PC-3 (cell line): Measurements from ENCODE around the gene TDRD12. TPM values are rescaled to one million over a fixed set of nuclear protein-coding genes. Genes with fewer than 3 reads are reported as not detected.
"Not testable (repeated sequence)": the region's sequence is repeated elsewhere in the genome, so short reads cannot be mapped to it uniquely, and the experiment has no call there.

Experiments used
- ATAC-seq: fragments of 200-7000 bp; cut with Tn5 transposase; 2 replicates; pipeline ENCODE4 v1.9.1; 2020; ENCODE audit warnings: mild to moderate bottlenecking, moderate library complexity
- BruUV-seq: library from RNA; stranded (reverse); fragments of 400-500 nt; replicated peaks from 2 replicates; lab custom pipeline; 2021; lab: Mats Ljungman, UMichigan
- CTCF ChIA-PET: fragments of 300-600 bp; sonication (Branson Sonifier 250); formaldehyde crosslinking; loops from one replicate; lab custom pipeline; 2022; ENCODE audit warnings: antibody characterized with exemption; lab: Charles Lee
- POLR2A ChIA-PET: fragments of 300-600 bp; sonication (Branson Sonifier 250); formaldehyde crosslinking; loops from one replicate; lab custom pipeline; 2022; ENCODE audit warnings: antibody characterized with exemption; ENCODE audit not compliant: unreplicated experiment; lab: Charles Lee
- DNase-seq: peaks from one replicate; pipeline ENCODE4 v3.0.0-alpha.2; 2015
- H2AFZ ChIP-seq: fragments of 300-600 bp; sonication (generic); 2 replicates; pipeline ENCODE4 v1.6.0; 2016; ENCODE audit warnings: antibody characterized with exemption, low read length
- H3F3A ChIP-seq: fragments of 300-600 bp; sonication (generic); one replicate; pipeline ENCODE4 v1.6.0; 2017; ENCODE audit warnings: antibody characterized with exemption, low read length, control low read depth, mild to moderate bottlenecking; ENCODE audit not compliant: unreplicated experiment
- H3K27ac ChIP-seq: fragments of 300-600 bp; sonication (generic); 2 replicates; pipeline ENCODE4 v1.5.1; 2016; ENCODE audit warnings: mild to moderate bottlenecking, low read length
- H3K27me3 ChIP-seq: fragments of 300-600 bp; sonication (generic); 2 replicates; pipeline ENCODE4 v1.6.1; 2016; ENCODE audit warnings: low read length, mixed read lengths
- H3K36me3 ChIP-seq: fragments of 300-600 bp; sonication (generic); 2 replicates; pipeline ENCODE4 v1.6.1; 2016; ENCODE audit warnings: low read depth, mixed run types, low read length, mixed read lengths
- H3K4me1 ChIP-seq: fragments of 300-600 bp; sonication (generic); 2 replicates; pipeline ENCODE4 v1.5.1; 2016; ENCODE audit warnings: low read length; ENCODE audit not compliant: insufficient read depth
- H3K4me2 ChIP-seq: fragments of 300-600 bp; sonication (generic); 2 replicates; pipeline ENCODE4 v1.6.0; 2016; ENCODE audit warnings: low read length
- H3K4me3 ChIP-seq: fragments of 300-600 bp; sonication (generic); 2 replicates; pipeline ENCODE4 v1.5.1; 2016; ENCODE audit warnings: mild to moderate bottlenecking, low read length, mixed read lengths
- H3K79me2 ChIP-seq: fragments of 300-600 bp; sonication (generic); 2 replicates; pipeline ENCODE4 v1.6.1; 2017; ENCODE audit warnings: low read length, mixed read lengths
- H3K9ac ChIP-seq: fragments of 300-600 bp; sonication (generic); 2 replicates; pipeline ENCODE4 v1.6.0; 2016; ENCODE audit warnings: mild to moderate bottlenecking, low read length
- H3K9me2 ChIP-seq: fragments of 300-600 bp; sonication (generic); replicated peaks from 2 replicates; pipeline ENCODE4 v1.6.1; 2016; ENCODE audit warnings: mixed run types, low read length, mixed read lengths
- H3K9me3 ChIP-seq: fragments of 300-600 bp; sonication (generic); 2 replicates; pipeline ENCODE4 v1.6.1; 2016; ENCODE audit warnings: low read length, mixed read lengths
- H4K20me1 ChIP-seq: fragments of 300-600 bp; sonication (generic); 2 replicates; pipeline ENCODE4 v1.6.1; 2016; ENCODE audit warnings: low read length, mixed read lengths
- CTCF ChIP-seq: fragments of 300-600 bp; sonication (generic); conservative IDR thresholded peaks from 2 replicates; pipeline ENCODE4 v1.5.1; 2017; ENCODE audit warnings: antibody characterized with exemption, low read depth, mild to moderate bottlenecking, low read length
- EZH2 ChIP-seq: fragments of 300-600 bp; sonication (generic); IDR thresholded peaks from one replicate; pipeline ENCODE4 v1.6.1; 2017; ENCODE audit warnings: antibody characterized with exemption, mild to moderate bottlenecking, low read length; ENCODE audit not compliant: unreplicated experiment
- EZH2phosphoT487 ChIP-seq: fragments of 300-600 bp; sonication (generic); IDR thresholded peaks from 2 replicates; pipeline ENCODE4 v1.6.1; 2018; ENCODE audit warnings: mild to moderate bottlenecking, antibody characterized with exemption, low read length, borderline replicate concordance
- intact Hi-C: fragments of 100-400 bp; cut with micrococcal nuclease; formaldehyde crosslinking; loops from 2 replicates; pipeline ENCODE4 v1.9.0; 2023
- total RNA-seq: library from RNA; depleted of rRNA; stranded (reverse); fragments of >200 nt; gene quantifications from 2 replicates; pipeline ENCODE4 v1.2.3, GENCODE V29; 2014

The TDRD12 gene
- total RNA-seq, 1 experiment from 2014 or later: not detected

DNA sequence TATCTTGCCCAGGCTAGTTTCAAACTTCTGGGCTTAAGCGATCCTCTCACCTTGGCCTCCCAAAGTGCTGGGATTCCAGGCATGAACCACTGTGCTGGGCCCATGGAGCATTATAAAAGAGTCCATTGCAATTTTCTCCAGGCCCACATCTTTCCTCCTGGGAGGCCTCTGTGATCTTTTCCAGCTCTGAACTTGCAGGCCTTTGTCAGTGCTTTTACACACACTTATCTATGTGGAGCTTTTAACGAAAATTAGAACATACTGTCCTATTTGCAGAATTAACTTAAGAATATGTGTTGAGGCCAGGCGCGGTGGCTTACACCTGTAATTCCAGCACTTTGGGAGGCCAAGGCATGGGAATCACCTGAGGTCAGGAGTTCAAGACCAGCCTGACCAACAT is 23.9 kb downstream of the TDRD12 start:
- Histone ChIP-seq H3K4me3 (no peak overlapping the region), H3F3A (no peaks in the 10 kb centered on the region), H3K27me3 (no peaks in the 10 kb centered on the region), H2AFZ (no peak overlapping the region), H3K36me3 (no peaks in the 10 kb centered on the region), H3K79me2 (no peaks in the 10 kb centered on the region), H3K9ac (no peak overlapping the region), H4K20me1 (no peaks in the 10 kb centered on the region), H3K27ac (no peak overlapping the region), H3K9me3 (no peaks in the 10 kb centered on the region), H3K4me1 (no peaks in the 10 kb centered on the region), H3K9me2 (no peaks in the 10 kb centered on the region), H3K4me2 (no peak overlapping the region)
- no peak for DNase-seq
- ChIA-PET POLR2A (no interaction called here), CTCF (no interaction called here)
- no TSS peak for BruUV-seq
- ATAC-seq: no peak
- intact Hi-C loops: no loop called here
- TF ChIP-seq EZH2: no peak
- no peak for TF ChIP-seq CTCF
- no peak for TF ChIP-seq EZH2phosphoT487

DNA sequence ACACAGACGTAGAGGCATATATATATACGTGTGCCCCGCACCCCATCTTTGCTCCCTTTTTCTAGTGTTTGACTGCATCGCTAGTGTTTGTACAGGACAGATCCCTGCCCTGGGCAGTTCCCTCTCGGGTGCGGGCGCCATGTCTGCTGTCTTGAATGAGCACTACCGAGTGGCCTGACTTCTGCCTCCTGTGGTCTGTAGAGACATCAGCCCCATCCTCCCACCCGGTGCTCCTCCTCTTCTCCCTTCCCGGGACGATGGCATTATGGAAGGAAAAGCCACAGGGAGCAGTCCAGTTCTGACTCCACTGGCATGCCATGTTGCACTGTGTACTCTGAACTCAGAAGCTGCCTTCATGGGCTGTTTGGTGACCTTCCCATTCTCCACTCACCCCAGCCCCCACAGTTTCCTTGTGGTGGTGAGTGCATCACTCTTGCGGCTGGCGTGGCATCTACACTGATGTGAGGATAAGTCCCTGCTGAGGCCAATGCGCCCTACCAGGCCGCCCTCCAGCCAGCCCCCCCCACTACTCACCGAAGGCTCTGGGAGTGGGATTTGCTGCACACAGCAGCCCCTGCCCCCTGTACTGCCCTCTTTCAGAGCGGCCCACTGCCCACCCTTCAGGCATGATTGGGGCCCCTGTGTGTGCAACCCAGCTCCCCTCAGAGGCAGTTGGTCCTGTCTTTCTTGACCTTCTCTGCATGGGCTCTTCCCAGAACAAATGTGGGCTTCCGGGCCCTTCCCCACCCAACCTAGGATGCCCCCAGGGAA is 25.2 kb downstream of the TDRD12 start:
- no peak overlapping the region for H2AFZ ChIP-seq
- intact Hi-C loops: no loop called here
- ChIA-PET POLR2A (no interaction called here), CTCF (no interaction called here)
- H3K9me2 ChIP-seq: no peaks in the 10 kb centered on the region
- H3K79me2 ChIP-seq: no peaks in the 10 kb centered on the region
- no peak overlapping the region for H3K4me2 ChIP-seq
- H3K4me1 ChIP-seq: no peaks in the 10 kb centered on the region
- no peaks in the 10 kb centered on the region for H3K36me3 ChIP-seq
- H3K27ac ChIP-seq: no peak overlapping the region
- no peaks in the 10 kb centered on the region for H3F3A ChIP-seq
- H3K9ac ChIP-seq: no peak overlapping the region
- no peak for TF ChIP-seq CTCF
- no peak for TF ChIP-seq EZH2phosphoT487
- no peak for TF ChIP-seq EZH2
- H3K27me3 ChIP-seq: no peaks in the 10 kb centered on the region
- BruUV-seq: no TSS peak
- DNase-seq: no peak
- ATAC-seq: no peak
- H3K4me3 ChIP-seq: no peak overlapping the region
- H4K20me1 ChIP-seq: no peaks in the 10 kb centered on the region
- H3K9me3 ChIP-seq: no peaks in the 10 kb centered on the region

DNA sequence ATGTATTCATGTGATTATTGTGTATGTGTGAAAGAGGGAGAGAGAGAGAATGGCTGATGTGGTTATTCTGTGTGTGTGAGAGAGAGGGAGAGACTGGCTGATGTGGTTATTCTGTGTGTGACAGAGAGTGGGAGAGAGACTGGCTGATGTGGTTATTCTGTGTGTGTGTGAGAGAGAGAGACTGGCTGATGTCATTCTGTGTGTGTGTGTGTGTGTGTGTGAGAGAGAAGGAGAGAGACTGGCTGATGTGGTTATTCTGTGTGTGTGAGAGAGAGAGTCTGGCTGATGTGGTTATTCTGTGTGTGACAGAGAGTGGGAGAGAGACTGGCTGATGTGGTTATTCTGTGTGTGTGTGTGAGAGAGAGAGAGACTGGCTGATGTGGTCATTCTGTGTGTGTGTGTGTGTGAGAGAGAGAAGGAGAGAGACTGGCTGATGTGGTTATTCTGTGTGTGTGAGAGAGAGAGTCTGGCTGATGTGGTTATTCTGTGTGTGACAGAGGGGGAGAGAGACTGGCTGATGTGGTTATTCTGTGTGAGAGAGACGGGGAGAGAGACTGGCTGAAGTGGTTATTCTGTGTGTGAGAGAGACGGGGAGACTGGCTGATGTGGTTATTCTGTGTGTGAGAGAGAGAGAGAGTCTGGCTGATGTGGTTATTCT is 26.2 kb downstream of the TDRD12 start:
- H3K9me2 ChIP-seq, H3K79me2 ChIP-seq, H3F3A ChIP-seq, CTCF ChIA-PET, DNase-seq, ATAC-seq, H3K9ac ChIP-seq, H3K9me3 ChIP-seq, BruUV-seq, H3K4me2 ChIP-seq, H4K20me1 ChIP-seq, H3K4me3 ChIP-seq, H3K4me1 ChIP-seq, H3K27me3 ChIP-seq, POLR2A ChIA-PET, H2AFZ ChIP-seq, H3K27ac ChIP-seq, intact Hi-C loops, H3K36me3 ChIP-seq: not testable (repeated sequence)

DNA sequence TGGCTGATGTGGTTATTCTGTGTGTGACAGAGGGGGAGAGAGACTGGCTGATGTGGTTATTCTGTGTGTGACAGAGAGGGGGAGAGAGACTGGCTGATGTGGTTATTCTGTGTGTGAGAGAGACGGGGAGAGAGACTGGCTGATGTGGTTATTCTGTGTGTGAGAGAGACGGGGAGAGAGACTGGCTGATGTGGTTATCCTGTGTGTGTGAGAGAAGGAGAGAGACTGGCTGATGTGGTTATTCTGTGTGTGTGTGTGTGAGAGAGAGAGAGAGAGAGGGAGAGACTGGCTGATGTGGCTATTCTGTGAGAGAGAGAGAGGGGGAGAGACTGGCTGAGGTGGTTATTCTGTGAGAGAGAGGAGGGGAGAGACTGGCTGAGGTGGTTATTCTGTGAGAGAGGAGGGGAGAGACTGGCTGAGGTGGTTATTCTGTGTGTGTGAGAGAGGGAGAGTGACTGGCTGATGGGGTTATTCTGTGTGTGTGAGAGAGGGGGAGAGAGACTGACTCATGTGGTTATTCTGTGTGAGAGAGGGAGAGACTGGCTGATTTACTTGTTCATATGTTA is 27.1 kb downstream of the TDRD12 start:
- H3K9me3 ChIP-seq, POLR2A ChIA-PET, H4K20me1 ChIP-seq, DNase-seq, H3K9me2 ChIP-seq, H3K9ac ChIP-seq, H3K79me2 ChIP-seq, H3F3A ChIP-seq, H3K4me1 ChIP-seq, ATAC-seq, H3K27ac ChIP-seq, H3K36me3 ChIP-seq, BruUV-seq, H2AFZ ChIP-seq, H3K27me3 ChIP-seq, intact Hi-C loops, H3K4me2 ChIP-seq, H3K4me3 ChIP-seq, CTCF ChIA-PET: not testable (repeated sequence)
